GM12891 (cell line): Measurements from ENCODE around the gene GRIK4.

Experiments
- POLR2A ChIP-seq: IDR thresholded peaks from 2 replicates; pipeline ENCODE4 v1.6.1; 2011; ENCODE audit warnings: low read depth, low read length, control low read depth
- POLR2AphosphoS5 ChIP-seq: IDR thresholded peaks from 2 replicates; pipeline ENCODE4 v1.6.1; 2011; ENCODE audit warnings: low read depth, low read length, control low read depth
- SPI1 ChIP-seq: IDR thresholded peaks from 2 replicates; pipeline ENCODE4 v1.6.1; 2011; ENCODE audit warnings: low read depth, low read length, control low read depth
- TAF1 ChIP-seq: IDR thresholded peaks from 2 replicates; pipeline ENCODE4 v1.6.1; 2011; ENCODE audit warnings: low read depth, low read length, control low read depth

DNA sequence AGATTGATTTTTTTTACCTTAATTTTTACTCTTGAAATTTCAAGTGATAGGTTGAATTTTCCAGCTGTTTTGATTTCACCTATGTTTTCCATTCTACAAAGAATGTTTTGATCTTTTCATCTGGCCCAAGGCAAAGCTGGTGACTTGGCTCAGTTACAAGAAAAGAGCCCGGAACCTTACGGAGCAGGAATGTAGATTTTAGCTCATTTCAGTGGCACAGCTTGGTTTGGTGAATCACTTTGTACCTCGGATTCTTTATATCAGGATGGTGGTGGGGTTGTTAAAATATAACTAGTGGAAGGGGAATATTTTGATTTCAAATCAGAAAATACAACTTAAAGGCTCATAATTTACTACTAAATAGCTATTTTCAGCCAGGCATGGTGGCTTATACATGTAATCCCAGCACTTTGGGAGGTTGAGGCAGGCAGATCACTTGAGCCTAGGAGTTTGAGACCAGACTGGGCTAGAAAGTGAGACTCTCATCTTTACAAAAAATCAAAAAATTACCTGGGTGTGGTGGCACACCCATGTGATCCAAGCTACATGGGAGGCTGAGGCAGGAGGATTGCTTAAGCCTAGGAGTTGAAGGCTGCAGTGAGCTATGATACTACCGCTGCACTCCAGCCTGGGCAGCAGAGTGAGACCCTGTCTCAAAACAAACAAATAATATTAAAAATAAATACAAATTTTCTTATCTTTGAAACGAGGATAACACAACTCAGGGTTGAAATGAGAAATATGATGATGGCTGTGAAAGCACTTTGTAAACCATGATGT is 9.4 kb upstream of the GRIK4 start:
- no peak for TF ChIP-seq POLR2A
- TF ChIP-seq SPI1, result no peak
- TF ChIP-seq TAF1, result no peak
- no peak for TF ChIP-seq POLR2AphosphoS5
